Prostate gland (tissue), 2 donors: ENCODE data around the gene C1QL1. TPM values are rescaled to one million over a fixed set of nuclear protein-coding genes. Genes with fewer than 3 reads are reported as not detected.

Experiments
- DNase-seq: peaks from one replicate; pipeline ENCODE4 v3.0.0-alpha.2; 2019; ENCODE audit warnings: low spot score
- H3K27ac ChIP-seq, 2 donors: fragments of 200-600 bp; sonication (generic); 2 replicates each; pipeline ENCODE4 v1.5.1; 2017 to 2019
- H3K27me3 ChIP-seq: fragments of 200-600 bp; sonication (generic); replicated peaks from 2 replicates; pipeline ENCODE4 v1.5.1; 2019; ENCODE audit not compliant: insufficient read depth
- H3K36me3 ChIP-seq, 2 donors: fragments of 200-600 bp; sonication (generic); 1 replicate in 1 of 2; 2 replicates in 1 of 2; pipeline versions ENCODE4 v1.5.1 to v1.8.1; 2017 to 2019
- H3K4me1 ChIP-seq: fragments of 200-600 bp; sonication (generic); replicated peaks from 2 replicates; pipeline ENCODE4 v1.5.1; 2019
- H3K4me3 ChIP-seq, 2 donors: fragments of 200-600 bp; sonication (generic); 2 replicates each; pipeline ENCODE4 v1.5.1; 2017 to 2019
- H3K9me3 ChIP-seq: fragments of 200-600 bp; sonication (generic); 2 replicates; pipeline ENCODE4 v1.5.1; 2017
- CTCF ChIP-seq, 4 experiments: fragments of 200-600 bp in 2 of 4; fragments of 450-650 bp in 2 of 4; sonication (generic) in 2 of 4; IDR thresholded peaks; 1 replicate in 3 of 4; 2 replicates in 1 of 4; pipeline ENCODE4 v1.5.1; 2016 to 2019; ENCODE audit warnings: antibody characterized with exemption in 4 of 4, mild to moderate bottlenecking in 2 of 4, moderate library complexity in 2 of 4
- POLR2A ChIP-seq: fragments of 450-650 bp; IDR thresholded peaks from one replicate; pipeline ENCODE4 v1.6.1; 2016; ENCODE audit warnings: antibody characterized with exemption, mild to moderate bottlenecking
- POLR2AphosphoS5 ChIP-seq: sonication (generic); formaldehyde crosslinking; IDR thresholded peaks from one replicate; pipeline ENCODE4 v1.6.1; 2017; ENCODE audit warnings: antibody characterized with exemption
- WGBS: methylation state at CpG from one replicate; pipeline ENCODE4 v1.1.5; 2018; 5-methylcytosine and 5-hydroxymethylcytosine counted together
- intact Hi-C: fragments of 100-400 bp; cut with DNase I; formaldehyde crosslinking; loops from one replicate; pipeline ENCODE4 v1.14.2; 2022
- total RNA-seq, 2 donors: library from RNA; depleted of rRNA; stranded (reverse); fragments of >200 nt; gene quantifications; one replicate each; pipeline ENCODE4 v1.1.0, GENCODE V29; 2016

C1QL1 gene
- total RNA-seq, 2 donors from 2014 or later, result 0.87 to 1.1 TPM

GRCh38 chr17:45011767-45012166 lies 43.7 kb upstream of the C1QL1 start:
- intact Hi-C loops, result no loop called here

DNA sequence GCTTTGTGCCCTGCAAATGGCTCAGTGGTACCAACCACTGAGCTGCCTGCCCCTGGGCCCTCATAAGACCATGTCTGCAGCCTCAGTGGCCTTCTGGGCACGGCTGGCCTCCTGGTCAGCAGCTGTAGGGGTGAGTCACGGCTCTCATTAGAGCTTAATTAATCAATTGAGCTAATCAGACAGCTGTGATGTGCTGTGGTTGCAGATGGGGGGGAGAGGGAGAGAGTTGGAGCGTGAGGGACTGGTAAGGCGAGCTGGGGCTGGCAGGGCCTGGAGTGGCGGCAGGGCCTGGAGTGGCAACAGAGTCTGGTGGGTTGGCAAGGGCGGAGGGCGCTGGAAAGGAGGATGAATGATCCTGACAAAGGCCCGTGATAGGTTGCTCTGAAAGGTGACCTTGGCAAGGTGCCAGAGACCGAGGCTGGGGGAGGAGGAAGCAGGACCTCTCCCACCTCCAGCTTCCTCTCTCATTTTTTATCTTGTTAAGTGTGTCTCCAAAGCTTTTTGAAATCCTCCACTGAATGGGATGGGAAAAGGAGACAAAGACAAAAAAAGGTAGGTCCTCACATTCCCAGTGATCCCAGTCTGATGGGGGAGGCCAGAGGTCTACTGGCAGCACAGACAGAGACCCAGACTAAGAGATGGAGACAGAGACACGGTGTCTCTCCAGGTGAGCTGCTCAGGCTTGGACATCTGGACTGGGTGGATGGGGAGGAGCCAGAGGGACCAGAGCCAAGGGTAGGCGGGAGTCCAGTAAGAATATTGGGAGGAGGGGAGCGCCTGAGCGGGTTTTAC lies 41.8 kb upstream of the C1QL1 start:
- Histone ChIP-seq H3K4me1 (no peaks in the 10 kb centered on the region), H3K27ac (no peak overlapping the region), H3K36me3 (no peaks in the 10 kb centered on the region), H3K9me3 (no peaks in the 10 kb centered on the region), H3K27me3 (no peaks in the 10 kb centered on the region), H3K4me3 (no peak overlapping the region)
- intact Hi-C loops, result no loop called here
- TF ChIP-seq POLR2A, result no peak
- no peak for TF ChIP-seq POLR2AphosphoS5
- TF ChIP-seq CTCF (IDR thresholded peaks at IDR 0.05), result no peak
- DNase-seq, result no peak
- 67% methylated on average over 13 of the region's 13 CpGs for WGBS

More at GRCh38 chr17:45011767-45012166, 43.7 kb upstream of the C1QL1 start:
- Histone ChIP-seq H3K9me3 (no peaks in the 10 kb centered on the region), H3K36me3 (no peaks in the 10 kb centered on the region), H3K27ac (no peak overlapping the region), H3K4me1 (no peaks in the 10 kb centered on the region), H3K4me3 (no peak overlapping the region), H3K27me3 (no peaks in the 10 kb centered on the region)
- TF ChIP-seq POLR2AphosphoS5, result no peak
- no peak for TF ChIP-seq POLR2A
- no peak for TF ChIP-seq CTCF (IDR thresholded peaks at IDR 0.05)
- DNase-seq, result no peak
- 89% methylated on average over 1 of the region's 1 CpG for WGBS

DNA sequence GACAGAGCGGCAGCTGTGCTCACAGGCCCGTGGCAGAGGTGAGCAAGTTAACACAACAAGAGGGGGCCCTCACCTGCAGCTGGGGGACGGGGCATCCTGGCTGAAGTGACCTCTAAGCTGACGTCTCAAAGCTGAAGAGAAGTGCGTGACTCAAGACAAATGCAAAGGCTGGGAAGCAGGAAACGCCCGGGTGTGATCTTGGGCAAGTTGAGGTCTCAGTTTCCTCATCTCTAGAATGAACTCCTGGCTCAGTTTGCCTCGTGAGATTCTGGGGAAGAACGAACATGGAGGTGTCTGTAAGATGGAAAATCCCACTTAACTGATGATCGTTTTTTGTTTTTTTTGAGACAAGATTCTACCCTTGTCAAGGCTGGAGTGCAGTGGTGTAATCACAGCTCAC lies 40.1 kb upstream of the C1QL1 start:
- H3K4me1 ChIP-seq, result no peaks in the 10 kb centered on the region
- no peak overlapping the region for H3K4me3 ChIP-seq
- no peaks in the 10 kb centered on the region for H3K9me3 ChIP-seq
- no peak overlapping the region for H3K27ac ChIP-seq
- no peak for DNase-seq
- no peak for TF ChIP-seq POLR2A
- no peak for TF ChIP-seq POLR2AphosphoS5
- no peak for TF ChIP-seq CTCF (IDR thresholded peaks at IDR 0.05)
- H3K27me3 ChIP-seq, result no peaks in the 10 kb centered on the region
- 81% methylated on average over 10 of the region's 10 CpGs for WGBS
- intact Hi-C loops, result no loop called here
- no peaks in the 10 kb centered on the region for H3K36me3 ChIP-seq

- H3K9me3 ChIP-seq, result no peaks in the 10 kb centered on the region
- 19% methylated on average over 10 of the region's 10 CpGs for WGBS
- no peak overlapping the region for H3K4me3 ChIP-seq
- H3K36me3 ChIP-seq, result no peaks in the 10 kb centered on the region
- no peaks in the 10 kb centered on the region for H3K4me1 ChIP-seq
- H3K27me3 ChIP-seq, result no peaks in the 10 kb centered on the region
- DNase-seq, result no peak
- intact Hi-C loops, result no loop called here
- TF ChIP-seq CTCF (IDR thresholded peaks at IDR 0.05), result no peak
- no peak overlapping the region for H3K27ac ChIP-seq
Observed at GRCh38 chr17:45006927-45007461, 38.9 kb upstream of the C1QL1 start.

GRCh38 chr17:45005700-45006099 lies 37.6 kb upstream of the C1QL1 start:
- Histone ChIP-seq H3K9me3 (no peaks in the 10 kb centered on the region), H3K27me3 (no peaks in the 10 kb centered on the region), H3K27ac (no peak overlapping the region), H3K4me1 (no peaks in the 10 kb centered on the region), H3K4me3 (no peak overlapping the region), H3K36me3 (no peaks in the 10 kb centered on the region)
- TF ChIP-seq POLR2A, result no peak
- no peak for TF ChIP-seq POLR2AphosphoS5
- no peak for TF ChIP-seq CTCF (IDR thresholded peaks at IDR 0.05)
- 80% methylated on average over 2 of the region's 2 CpGs for WGBS
- intact Hi-C loops, result no loop called here
- no peak for DNase-seq
